ENCODE measurements around the gene TTYH2.
"Not testable (repeated sequence)": the region's sequence is repeated elsewhere in the genome, so short reads cannot be mapped to it uniquely, and the experiment has no call there.

The TTYH2 gene

GRCh38 chr17:74253036-74253435 is 39.7 kb downstream of the TTYH2 start:
- in situ Hi-C loops (cut with HindIII; ENCODE audit: low pct_ligation_motif_present, low sequenced_read_pairs) = no loop called here
- TF ChIP-seq, protein P1, sequence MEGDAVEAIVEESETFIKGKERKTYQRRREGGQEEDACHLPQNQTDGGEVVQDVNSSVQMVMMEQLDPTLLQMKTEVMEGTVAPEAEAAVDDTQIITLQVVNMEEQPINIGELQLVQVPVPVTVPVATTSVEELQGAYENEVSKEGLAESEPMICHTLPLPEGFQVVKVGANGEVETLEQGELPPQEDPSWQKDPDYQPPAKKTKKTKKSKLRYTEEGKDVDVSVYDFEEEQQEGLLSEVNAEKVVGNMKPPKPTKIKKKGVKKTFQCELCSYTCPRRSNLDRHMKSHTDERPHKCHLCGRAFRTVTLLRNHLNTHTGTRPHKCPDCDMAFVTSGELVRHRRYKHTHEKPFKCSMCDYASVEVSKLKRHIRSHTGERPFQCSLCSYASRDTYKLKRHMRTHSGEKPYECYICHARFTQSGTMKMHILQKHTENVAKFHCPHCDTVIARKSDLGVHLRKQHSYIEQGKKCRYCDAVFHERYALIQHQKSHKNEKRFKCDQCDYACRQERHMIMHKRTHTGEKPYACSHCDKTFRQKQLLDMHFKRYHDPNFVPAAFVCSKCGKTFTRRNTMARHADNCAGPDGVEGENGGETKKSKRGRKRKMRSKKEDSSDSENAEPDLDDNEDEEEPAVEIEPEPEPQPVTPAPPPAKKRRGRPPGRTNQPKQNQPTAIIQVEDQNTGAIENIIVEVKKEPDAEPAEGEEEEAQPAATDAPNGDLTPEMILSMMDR (IDR thresholded peaks at IDR 0.05; ENCODE audit: low read depth, low read length, missing control alignments) = no peak
- no peak overlapping the region for H3K4me3 ChIP-seq (ENCODE audit: low read depth, low read length)
- H3K27me3 ChIP-seq (replicated peaks) = no peaks in the 10 kb centered on the region
- DNase-seq = no peak
- no peaks in the 10 kb centered on the region for H3K36me3 ChIP-seq (replicated peaks)
- H3K27ac ChIP-seq = no peak overlapping the region

- H3K36me3 ChIP-seq (replicated peaks) = no peaks in the 10 kb centered on the region
- in situ Hi-C loops (cut with HindIII; ENCODE audit: low pct_ligation_motif_present, low sequenced_read_pairs) = no loop called here
- DNase-seq = no peak
- H3K27me3 ChIP-seq (replicated peaks) = no peaks in the 10 kb centered on the region
- TF ChIP-seq, protein P1 (IDR thresholded peaks at IDR 0.05; ENCODE audit: low read depth, low read length, missing control alignments) = no peak
- no peak overlapping the region for H3K27ac ChIP-seq
- H3K4me3 ChIP-seq (ENCODE audit: low read depth, low read length) = no peak overlapping the region
These were observed 43.9 kb downstream of the TTYH2 start for GRCh38 chr17:74257311-74257710.

DNA sequence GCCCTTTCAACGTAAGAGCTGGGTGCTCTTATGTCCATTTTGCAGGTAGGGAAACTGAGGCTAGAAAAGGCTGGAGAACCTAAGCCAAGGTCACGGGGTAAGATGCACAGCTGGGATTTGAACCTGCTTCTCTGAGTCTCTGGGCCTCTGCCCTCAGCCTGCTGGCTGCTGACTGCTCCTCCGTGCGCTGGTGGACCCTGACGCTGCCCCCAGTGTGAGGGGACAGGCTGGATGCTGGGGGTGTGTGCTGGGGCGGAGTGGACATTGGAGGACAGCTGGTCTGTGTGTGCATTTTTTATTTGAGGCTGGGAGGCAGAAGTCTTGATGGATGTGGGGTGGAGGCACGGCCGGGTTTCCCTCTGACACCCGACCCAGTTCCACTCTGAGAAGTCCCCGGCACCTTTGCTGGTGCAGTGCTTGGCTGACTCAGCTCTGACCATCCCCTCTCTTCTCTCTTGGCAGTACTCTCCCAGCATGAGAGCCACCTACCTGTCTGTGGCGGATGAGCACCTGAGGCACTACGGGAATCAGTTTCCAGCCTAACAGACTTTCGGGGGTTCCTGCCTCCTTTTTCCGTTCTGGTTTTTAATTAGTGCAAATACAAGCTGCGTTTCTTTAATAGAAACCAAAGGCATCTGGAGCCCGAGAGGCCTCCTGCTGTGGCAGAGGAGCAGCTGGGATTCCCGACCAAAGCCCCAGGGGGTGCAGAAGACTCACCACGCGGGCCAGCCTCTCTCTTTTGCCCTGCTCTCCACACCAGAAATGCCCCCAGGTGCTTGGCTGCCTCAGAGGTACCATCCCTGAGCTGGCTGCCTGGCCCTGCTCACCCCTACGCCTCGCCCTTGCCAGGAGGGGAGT is 46.5 kb downstream of the TTYH2 start:
- no peak overlapping the region for H3K4me3 ChIP-seq (ENCODE audit: low read depth, low read length)
- H3K27me3 ChIP-seq (replicated peaks) = no peaks in the 10 kb centered on the region
- H3K27ac ChIP-seq = no peak overlapping the region
- H3K36me3 ChIP-seq (replicated peaks) = no peaks in the 10 kb centered on the region
- TF ChIP-seq, protein P1 (IDR thresholded peaks at IDR 0.05; ENCODE audit: low read depth, low read length, missing control alignments) = no peak
- DNase-seq = no peak
- in situ Hi-C loops (cut with HindIII; ENCODE audit: low pct_ligation_motif_present, low sequenced_read_pairs) = no loop called here

DNA sequence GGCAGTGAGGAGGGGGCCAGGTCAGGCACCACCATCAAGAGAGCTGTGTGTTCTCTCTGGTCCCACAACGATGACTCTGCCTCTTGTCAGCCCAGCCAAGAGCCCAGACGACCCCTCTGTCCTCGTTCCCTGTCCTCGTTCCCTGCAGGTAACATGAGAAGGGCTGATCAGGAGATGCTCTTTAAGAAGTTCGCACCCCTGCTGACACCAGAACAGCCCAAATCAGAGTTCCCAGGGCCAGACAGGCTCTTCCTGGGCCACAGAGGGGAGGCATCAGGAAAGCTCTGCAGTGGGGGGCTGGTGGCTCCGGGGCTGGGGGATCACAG is 47.1 kb downstream of the TTYH2 start:
- Histone ChIP-seq H3K27ac (no peak overlapping the region), H3K27me3 (replicated peaks) (no peaks in the 10 kb centered on the region), H3K4me3 (ENCODE audit: low read depth, low read length) (no peak overlapping the region), H3K36me3 (replicated peaks) (no peaks in the 10 kb centered on the region)
- no peak for DNase-seq
- in situ Hi-C loops (cut with HindIII; ENCODE audit: low pct_ligation_motif_present, low sequenced_read_pairs) = no loop called here
- TF ChIP-seq, protein P1 (IDR thresholded peaks at IDR 0.05; ENCODE audit: low read depth, low read length, missing control alignments) = no peak

DNA sequence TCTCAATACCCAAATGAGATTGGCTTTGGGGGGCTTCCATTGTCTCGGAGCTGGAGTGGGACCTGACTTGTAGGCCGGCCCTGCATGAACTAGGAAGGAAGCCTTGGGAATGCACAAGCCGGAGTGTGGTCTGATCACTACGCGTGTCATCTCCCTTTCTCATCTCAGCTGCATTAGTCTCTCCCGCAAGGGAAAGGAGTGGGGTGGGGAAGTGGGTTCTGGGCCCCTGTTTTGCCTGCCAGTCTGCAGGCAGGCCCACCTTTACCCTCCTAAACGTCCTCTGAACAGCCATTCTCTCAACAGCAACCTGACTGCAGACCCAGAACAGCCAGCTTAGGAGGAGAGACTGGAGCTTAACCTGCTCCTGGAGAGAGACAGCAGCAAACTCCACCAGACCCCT is 49.2 kb downstream of the TTYH2 start:
- in situ Hi-C loops (cut with HindIII; ENCODE audit: low pct_ligation_motif_present, low sequenced_read_pairs) = no loop called here
- Histone ChIP-seq H3K36me3 (replicated peaks) (no peaks in the 10 kb centered on the region), H3K4me3 (ENCODE audit: low read depth, low read length) (no peak overlapping the region), H3K27me3 (replicated peaks) (no peaks in the 10 kb centered on the region), H3K27ac (no peak overlapping the region)
- DNase-seq = no peak
- TF ChIP-seq, protein P1 (IDR thresholded peaks at IDR 0.05; ENCODE audit: low read depth, low read length, missing control alignments) = no peak

DNA sequence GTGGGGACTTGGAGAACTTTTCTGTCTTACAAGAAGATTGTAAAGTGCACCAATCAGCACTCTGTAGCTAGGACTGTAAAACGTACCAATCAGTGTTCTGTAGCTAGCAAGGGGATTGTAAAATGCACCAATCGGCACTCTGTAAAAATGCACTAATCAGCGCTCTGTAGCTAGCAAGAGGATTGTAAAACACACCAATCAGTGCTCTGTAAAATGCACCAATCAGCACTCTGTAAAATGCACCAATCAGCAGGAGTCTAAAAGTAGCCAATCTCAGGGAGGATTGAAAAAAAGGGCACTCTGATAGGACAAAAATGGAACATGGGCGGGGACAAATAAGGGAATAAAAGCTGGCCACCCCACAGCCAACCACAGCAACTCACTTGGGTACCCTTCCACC is 53.7 kb downstream of the TTYH2 start:
- H3K4me3 ChIP-seq (ENCODE audit: low read depth, low read length); H3K27me3 ChIP-seq (replicated peaks); H3K27ac ChIP-seq; DNase-seq; H3K36me3 ChIP-seq (replicated peaks); in situ Hi-C loops (cut with HindIII; ENCODE audit: low pct_ligation_motif_present, low sequenced_read_pairs): not testable (repeated sequence)
